Fibroblast of villous mesenchyme (primary cell): ENCODE results near the gene TTLL8. TPM values are rescaled to one million over a fixed set of nuclear protein-coding genes. Genes with fewer than 3 reads are reported as not detected.
A peak's percentile ranks its signal among the peaks of the same experiment; 100 is the strongest.

Experiments
- DNase-seq: peaks from one replicate; pipeline ENCODE4 v3.0.0-alpha.2; 2010; ENCODE audit warnings: low read depth
- H3K4me3 ChIP-seq: 2 replicates; pipeline ENCODE4 v1.5.1; 2011; ENCODE audit warnings: low read depth, mild to moderate bottlenecking, low read length
- CTCF ChIP-seq: IDR thresholded peaks from 2 replicates; pipeline ENCODE4 v1.5.1; 2012; ENCODE audit warnings: low read depth, mild to moderate bottlenecking, low read length; ENCODE audit not compliant: insufficient read depth
- total RNA-seq: library from RNA; depleted of rRNA; stranded (reverse); fragments of >200 nt; gene quantifications from 2 replicates; pipeline ENCODE4 v1.2.3, GENCODE V29; 2012

Gene TTLL8
- total RNA-seq, 1 donor = not detected

- DNase-seq = no peak
- no peak overlapping the region for H3K4me3 ChIP-seq
- no peak for TF ChIP-seq CTCF
Measured at GRCh38 chr22:50083462-50084079, 25.5 kb upstream of the TTLL8 start.

GRCh38 chr22:50082961-50083461, 24.9 kb upstream of the TTLL8 start:
- no peak for DNase-seq
- TF ChIP-seq CTCF = no peak
- no peak overlapping the region for H3K4me3 ChIP-seq

GRCh38 chr22:50082197-50082715, 24.2 kb upstream of the TTLL8 start:
- H3K4me3 ChIP-seq = no peak overlapping the region
- DNase-seq = no peak
- TF ChIP-seq CTCF = no peak

GRCh38 chr22:50081426-50082196, 23.5 kb upstream of the TTLL8 start:
- no peak for DNase-seq
- no peak overlapping the region for H3K4me3 ChIP-seq
- no peak for TF ChIP-seq CTCF

- TF ChIP-seq CTCF = no peak
- DNase-seq = no peak
- no peak overlapping the region for H3K4me3 ChIP-seq
Measured at GRCh38 chr22:50080077-50080465, 22.0 kb upstream of the TTLL8 start.

- DNase-seq = peak; percentile 36
- no peak overlapping the region for H3K4me3 ChIP-seq
- TF ChIP-seq CTCF = no peak
Measured at GRCh38 chr22:50078761-50079160, 20.7 kb upstream of the TTLL8 start.
